Measurements from ENCODE around the gene LRPAP1.
"Not testable (repeated sequence)": the region's sequence is repeated elsewhere in the genome, so short reads cannot be mapped to it uniquely, and the experiment has no call there.

DNA sequence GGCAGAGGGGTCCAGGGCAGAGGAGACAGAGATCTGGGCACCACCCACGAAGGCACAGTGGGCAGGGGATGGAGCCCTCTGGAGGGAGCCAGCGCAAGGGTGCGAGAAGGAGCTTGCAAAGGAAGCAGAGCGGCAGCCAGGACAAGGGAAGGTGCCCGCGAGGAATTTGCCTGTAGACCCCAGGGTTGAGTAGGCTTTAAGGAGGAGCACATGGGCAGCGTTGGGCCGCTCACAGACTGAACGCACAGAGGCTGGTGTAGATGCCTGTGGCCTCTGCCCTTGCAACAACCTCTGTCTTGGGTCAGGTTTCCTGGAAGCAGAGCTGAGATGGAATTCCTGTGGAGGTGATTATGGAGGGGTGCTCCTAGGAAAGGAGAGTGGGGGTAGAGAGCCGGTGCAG, 3.6 kb upstream of the LRPAP1 start:
- TF ChIP-seq, protein P1, sequence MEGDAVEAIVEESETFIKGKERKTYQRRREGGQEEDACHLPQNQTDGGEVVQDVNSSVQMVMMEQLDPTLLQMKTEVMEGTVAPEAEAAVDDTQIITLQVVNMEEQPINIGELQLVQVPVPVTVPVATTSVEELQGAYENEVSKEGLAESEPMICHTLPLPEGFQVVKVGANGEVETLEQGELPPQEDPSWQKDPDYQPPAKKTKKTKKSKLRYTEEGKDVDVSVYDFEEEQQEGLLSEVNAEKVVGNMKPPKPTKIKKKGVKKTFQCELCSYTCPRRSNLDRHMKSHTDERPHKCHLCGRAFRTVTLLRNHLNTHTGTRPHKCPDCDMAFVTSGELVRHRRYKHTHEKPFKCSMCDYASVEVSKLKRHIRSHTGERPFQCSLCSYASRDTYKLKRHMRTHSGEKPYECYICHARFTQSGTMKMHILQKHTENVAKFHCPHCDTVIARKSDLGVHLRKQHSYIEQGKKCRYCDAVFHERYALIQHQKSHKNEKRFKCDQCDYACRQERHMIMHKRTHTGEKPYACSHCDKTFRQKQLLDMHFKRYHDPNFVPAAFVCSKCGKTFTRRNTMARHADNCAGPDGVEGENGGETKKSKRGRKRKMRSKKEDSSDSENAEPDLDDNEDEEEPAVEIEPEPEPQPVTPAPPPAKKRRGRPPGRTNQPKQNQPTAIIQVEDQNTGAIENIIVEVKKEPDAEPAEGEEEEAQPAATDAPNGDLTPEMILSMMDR (IDR thresholded peaks at IDR 0.05): not testable (repeated sequence)
- not testable (repeated sequence) for TF ChIP-seq POLR2A, EP300 (IDR thresholded peaks at IDR 0.05)

Measured in stomach (tissue), 4 donors.